Kidney (tissue), 14 donors: ENCODE results near the gene TMOD4. TPM values are rescaled to one million over a fixed set of nuclear protein-coding genes. Genes with fewer than 3 reads are reported as not detected.

Source experiments
- DNase-seq, 5 donors: peaks; one replicate each; pipeline ENCODE4 v3.0.0-alpha.2; 2013 to 2020
- FAIRE-seq: peaks from 2 replicates; lab custom pipeline; 2012; peaks lifted over from hg19 to GRCh38; lab: Jason Lieb, UNC
- H3K27ac ChIP-seq, 2 donors: one replicate each; pipeline ENCODE4 v1.7.0; 2013; ENCODE audit warnings: low read depth in 2 of 2, low read length in 2 of 2, inconsistent platforms in 1 of 2
- H3K27me3 ChIP-seq: one replicate; pipeline ENCODE4 v1.7.1; 2013; ENCODE audit warnings: low read length, inconsistent platforms; ENCODE audit not compliant: control insufficient read depth, insufficient read depth
- H3K36me3 ChIP-seq, 3 donors: one replicate each; pipeline versions ENCODE4 v1.7.0 to v1.7.1; 2013; ENCODE audit warnings: low read length in 3 of 3, control low read depth in 1 of 3, inconsistent platforms in 1 of 3; ENCODE audit not compliant: insufficient read depth in 3 of 3, control insufficient read depth in 2 of 3
- H3K4me1 ChIP-seq, 3 donors: one replicate each; pipeline versions ENCODE4 v1.7.0 to v1.7.1; 2013; ENCODE audit warnings: low read length in 3 of 3, inconsistent platforms in 1 of 3, low read depth in 1 of 3; ENCODE audit not compliant: control insufficient read depth in 2 of 3, insufficient read depth in 2 of 3
- H3K4me3 ChIP-seq, 3 donors: one replicate each; pipeline versions ENCODE4 v1.7.0 to v1.8.1; 2013; ENCODE audit warnings: low read length in 3 of 3, control low read depth in 1 of 3, inconsistent platforms in 1 of 3
- H3K9ac ChIP-seq, 3 donors: one replicate each; pipeline versions ENCODE4 v1.7.0 to v1.7.1; 2013; ENCODE audit warnings: low read length in 3 of 3, control low read depth in 1 of 3, inconsistent platforms in 1 of 3
- H3K9me3 ChIP-seq, 3 donors: one replicate each; pipeline versions ENCODE4 v1.7.0 to v1.7.1; 2013; ENCODE audit warnings: low read length in 3 of 3, control low read depth in 1 of 3, inconsistent platforms in 1 of 3; ENCODE audit not compliant: control insufficient read depth in 2 of 3, insufficient read depth in 1 of 3
- intact Hi-C: fragments of 100-400 bp; cut with DNase I; formaldehyde crosslinking; loops from one replicate; pipeline ENCODE4 v1.11.1; 2022
- polyA plus RNA-seq: library from polyadenylated mRNA; stranded (reverse); fragments of 350-450 nt; fragmentation: Illumina TruSeq; extraction: RNeasy Lipid Tissue Mini Kit (QIAGEN cat#74804); gene quantifications from one replicate; pipeline ENCODE4 v1.2.3, GENCODE V29; 2014; ENCODE audit warnings: low read depth, low replicate concordance; ENCODE audit not compliant: insufficient read depth
- total RNA-seq: library from RNA; stranded (reverse); fragmentation: NEBNext Ultra II Directional; extraction: Animal tissue kit (Norgen Biotek cat#: 25700); gene quantifications from one replicate; pipeline ENCODE4 v1.2.1, GENCODE V29; 2021
- TF ChIP-seq, protein P1 (sequence below): IDR thresholded peaks from 3 replicates; pipeline ENCODE4 v1.5.1; 2012; ENCODE audit warnings: mild to moderate bottlenecking, moderate library complexity, borderline replicate concordance; ENCODE audit not compliant: insufficient read depth; ENCODE audit errors: extremely low read depth
- donor health status: control.
- donor health status: control.
- donor health status: control.
- donor health status: control.
- donor health status: control.
- donor health status: DM: yes; HTN: yes; CAD: no.
- donor health status: Normal renal cell carcinoma (clear cell type).

TMOD4 gene
- total and polyA plus RNA-seq, 2 donors from 2014 or later = 0.65 to 0.66 TPM

DNA sequence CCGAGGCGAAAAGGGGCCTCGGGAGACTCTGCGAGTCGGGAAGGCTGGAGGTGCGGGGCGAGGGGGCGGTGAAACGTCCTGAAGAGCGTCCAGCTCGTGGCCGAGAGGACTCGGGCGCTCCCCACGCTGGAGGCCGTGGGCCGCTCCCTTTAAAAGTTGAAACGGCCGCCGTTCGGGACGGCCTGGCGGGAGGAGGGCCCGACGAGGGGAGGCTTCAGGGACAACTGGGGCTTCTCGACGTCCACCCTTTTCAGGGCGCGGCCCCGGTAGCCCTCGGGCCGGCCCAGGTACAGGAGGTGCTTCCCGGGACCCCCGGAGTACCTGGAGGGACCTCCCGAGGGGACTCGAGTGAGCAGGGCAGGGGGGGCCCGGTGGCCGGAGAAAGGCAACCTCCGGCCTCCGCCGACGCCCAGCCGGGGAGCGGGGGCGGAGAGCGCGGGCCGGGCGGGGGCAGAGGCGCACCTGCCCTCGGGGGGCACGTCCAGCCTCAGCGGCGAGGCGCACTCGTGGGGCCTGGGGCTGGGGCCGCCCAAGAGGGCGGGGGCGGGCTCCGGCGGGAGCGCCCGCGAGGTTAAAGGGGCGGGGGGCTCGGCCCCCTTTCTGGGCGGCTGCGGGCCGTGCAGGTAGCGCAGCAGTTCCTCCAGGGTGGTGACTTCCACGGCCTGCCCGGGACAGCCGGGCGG lies 43.3 kb downstream of the TMOD4 start:
- no peaks in the 10 kb centered on the region for H3K27me3 ChIP-seq
- H3K4me3 ChIP-seq = peak overlapping the region in 1 of 3 donors; percentile 61
- peaks cover 0 to 4% (median 0%) of the 10 kb centered on the region in 3 donors for H3K4me1 ChIP-seq
- H3K9me3 ChIP-seq = no peaks in the 10 kb centered on the region
- H3K36me3 ChIP-seq = peaks cover 0 to 24% (median 2%) of the 10 kb centered on the region in 3 donors
- intact Hi-C loops = no loop called here
- TF ChIP-seq, protein P1, sequence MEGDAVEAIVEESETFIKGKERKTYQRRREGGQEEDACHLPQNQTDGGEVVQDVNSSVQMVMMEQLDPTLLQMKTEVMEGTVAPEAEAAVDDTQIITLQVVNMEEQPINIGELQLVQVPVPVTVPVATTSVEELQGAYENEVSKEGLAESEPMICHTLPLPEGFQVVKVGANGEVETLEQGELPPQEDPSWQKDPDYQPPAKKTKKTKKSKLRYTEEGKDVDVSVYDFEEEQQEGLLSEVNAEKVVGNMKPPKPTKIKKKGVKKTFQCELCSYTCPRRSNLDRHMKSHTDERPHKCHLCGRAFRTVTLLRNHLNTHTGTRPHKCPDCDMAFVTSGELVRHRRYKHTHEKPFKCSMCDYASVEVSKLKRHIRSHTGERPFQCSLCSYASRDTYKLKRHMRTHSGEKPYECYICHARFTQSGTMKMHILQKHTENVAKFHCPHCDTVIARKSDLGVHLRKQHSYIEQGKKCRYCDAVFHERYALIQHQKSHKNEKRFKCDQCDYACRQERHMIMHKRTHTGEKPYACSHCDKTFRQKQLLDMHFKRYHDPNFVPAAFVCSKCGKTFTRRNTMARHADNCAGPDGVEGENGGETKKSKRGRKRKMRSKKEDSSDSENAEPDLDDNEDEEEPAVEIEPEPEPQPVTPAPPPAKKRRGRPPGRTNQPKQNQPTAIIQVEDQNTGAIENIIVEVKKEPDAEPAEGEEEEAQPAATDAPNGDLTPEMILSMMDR = no peak
- H3K27ac ChIP-seq = no peak overlapping the region
- FAIRE-seq = no peak
- H3K9ac ChIP-seq = no peak overlapping the region
- DNase-seq = peak in 1 of 5 donors; percentile 75

DNA sequence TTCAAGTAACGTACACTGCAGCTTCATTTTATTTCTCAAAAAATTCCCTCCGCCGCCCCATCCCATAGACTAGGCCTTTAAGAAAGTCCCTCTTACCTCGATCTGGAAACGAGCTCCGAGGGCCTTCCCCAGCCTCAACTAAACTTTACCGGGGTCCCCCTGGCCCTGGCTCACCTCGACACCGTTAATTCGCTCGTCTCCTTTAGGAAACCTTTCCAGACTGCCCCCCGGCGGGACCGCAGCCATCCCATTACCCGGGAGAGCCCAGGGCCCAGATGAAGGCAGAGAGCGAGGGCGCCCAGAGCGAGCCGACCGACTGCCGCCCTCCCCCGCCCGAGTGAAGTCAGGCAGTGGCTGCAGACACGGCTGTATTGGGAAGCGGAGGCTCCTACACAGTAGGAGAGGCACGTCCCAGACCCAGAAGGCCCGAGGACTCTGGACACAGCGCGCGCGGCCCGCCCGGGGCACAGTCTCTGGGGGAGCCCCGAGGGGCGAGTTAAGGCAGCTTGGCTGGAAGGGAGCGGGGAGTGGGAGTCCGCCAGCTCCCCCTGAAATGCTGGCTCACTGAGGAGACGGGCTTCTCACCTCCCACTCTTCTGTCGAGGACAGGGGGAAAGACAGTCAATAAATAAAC lies 44.0 kb downstream of the TMOD4 start:
- FAIRE-seq = no peak
- intact Hi-C loops = no loop called here
- Histone ChIP-seq H3K4me3 (peak overlapping the region; percentile 52 to 61 (median 56)), H3K9me3 (no peaks in the 10 kb centered on the region), H3K27me3 (no peaks in the 10 kb centered on the region), H3K36me3 (peaks cover 0 to 22% (median 2%) of the 10 kb centered on the region in 3 donors), H3K9ac (peak overlapping the region; percentile 30 to 55 (median 41)), H3K4me1 (peaks cover 0 to 4% (median 0%) of the 10 kb centered on the region in 3 donors), H3K27ac (no peak overlapping the region)
- TF ChIP-seq, protein P1 = no peak
- peak; percentile 66 to 84 (median 78) for DNase-seq

DNA sequence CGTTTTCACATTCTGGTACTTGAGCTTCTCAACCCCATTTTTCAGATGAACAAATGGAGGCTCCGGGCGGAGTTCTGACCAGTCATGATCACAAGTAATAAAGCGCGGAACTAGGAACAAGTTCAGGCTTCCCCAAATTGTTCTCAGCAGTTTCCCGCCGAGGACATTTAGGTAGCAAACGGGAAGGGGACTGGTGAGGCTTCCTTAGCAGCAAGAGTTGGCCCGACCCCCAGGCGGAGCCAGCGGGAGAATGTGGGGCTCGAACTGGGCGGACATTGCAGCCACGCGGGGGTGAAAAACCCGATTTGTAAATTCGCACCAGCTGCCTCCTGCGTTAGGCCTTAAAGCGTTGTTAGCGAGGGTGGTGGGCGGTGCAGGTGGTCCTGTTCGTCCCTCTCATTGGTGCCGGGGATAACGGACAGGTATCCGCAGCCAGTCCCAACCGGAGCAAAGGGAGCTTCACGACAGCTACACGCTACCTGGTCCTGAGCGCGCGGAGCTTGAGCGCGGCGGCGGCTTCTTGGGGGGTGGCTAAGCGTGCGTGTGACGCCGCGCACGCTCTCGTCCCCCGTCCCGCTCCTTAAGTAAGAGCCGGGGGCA lies 44.7 kb downstream of the TMOD4 start:
- H3K4me3 ChIP-seq = peak overlapping the region; percentile 52 to 61 (median 56)
- FAIRE-seq (no peak), DNase-seq (peak; percentile 95 to 97 (median 95))
- intact Hi-C loops = no loop called here
- H3K36me3 ChIP-seq = peaks cover 0 to 15% (median 0%) of the 10 kb centered on the region in 3 donors
- H3K4me1 ChIP-seq = peaks cover 0 to 4% (median 0%) of the 10 kb centered on the region in 3 donors
- H3K9me3 ChIP-seq = no peaks in the 10 kb centered on the region
- H3K27me3 ChIP-seq = no peaks in the 10 kb centered on the region
- peak overlapping the region; percentile 30 to 55 (median 41) for H3K9ac ChIP-seq
- TF ChIP-seq, protein P1 = no peak
- H3K27ac ChIP-seq = no peak overlapping the region
